Vagina (tissue), 2 donors: Measurements from ENCODE around the gene AKR1B15.

ENCODE experiments used
- CTCF ChIP-seq, 3 experiments: fragments of 450-650 bp in 2 of 3; fragments of 200-600 bp in 1 of 3; sonication (generic) in 1 of 3; IDR thresholded peaks; one replicate each; pipeline ENCODE4 v1.5.1; 2017 to 2019; ENCODE audit warnings: antibody characterized with exemption in 3 of 3, mild to moderate bottlenecking in 2 of 3, moderate library complexity in 2 of 3
- POLR2A ChIP-seq, 2 donors: fragments of 450-650 bp; IDR thresholded peaks; one replicate each; pipeline ENCODE4 v1.6.1; 2017; ENCODE audit warnings: antibody characterized with exemption in 2 of 2, mild to moderate bottlenecking in 2 of 2, moderate library complexity in 2 of 2
- POLR2AphosphoS5 ChIP-seq, 2 donors: sonication (generic); formaldehyde crosslinking; IDR thresholded peaks; one replicate each; pipeline ENCODE4 v1.9.0; 2017; ENCODE audit warnings: antibody characterized with exemption in 2 of 2, mild to moderate bottlenecking in 2 of 2, low read depth in 1 of 2; ENCODE audit not compliant: insufficient read depth in 1 of 2

- TF ChIP-seq CTCF (IDR thresholded peaks at IDR 0.05) = no peak
- TF ChIP-seq POLR2A (IDR thresholded peaks at IDR 0.05) = no peak
- TF ChIP-seq POLR2AphosphoS5 (IDR thresholded peaks at IDR 0.05; ENCODE audit: insufficient read depth in 1 of 2, low read depth in 1 of 2) = no peak
Observed at GRCh38 chr7:134504660-134505164, 44.2 kb upstream of the AKR1B15 start.
